Superior temporal gyrus (tissue), 1 donor: ENCODE results near the gene MYH7.

Source experiments
- DNase-seq: peaks from one replicate; pipeline ENCODE4 v3.0.0-alpha.2; 2016; ENCODE audit errors: extremely low spot score

MYH7 gene

GRCh38 chr14:23370221-23370620 lies 65.2 kb downstream of the MYH7 start:
- DNase-seq = no peak

- peak; percentile 58 for DNase-seq
Measured at GRCh38 chr14:23366426-23366921, 69.0 kb downstream of the MYH7 start.

- peak; percentile 61 for DNase-seq
Measured at GRCh38 chr14:23365732-23366425, 69.6 kb downstream of the MYH7 start.

GRCh38 chr14:23365036-23365731 lies 70.3 kb downstream of the MYH7 start, which contains the start of gene EFS:
EFS (minus strand) TSS chr14:23365172; CDS start chr14:23365025, 147 bp downstream.
- DNase-seq = peak; percentile 43

- DNase-seq = peak; percentile 85
Measured at GRCh38 chr14:23364164-23365035, 71.1 kb downstream of the MYH7 start.
